GM18498 (cell line): ENCODE data around the gene COQ4.

Experiments
- ATAC-seq: cut with Tn5 transposase; IDR thresholded peaks from one replicate; pipeline ENCODE4 v1.9.1; 2021; ENCODE audit warnings: mild to moderate bottlenecking, moderate library complexity; ENCODE audit not compliant: unreplicated experiment

Gene COQ4

GRCh38 chr9:128372188-128372641 is 49.6 kb downstream of the COQ4 start:
- ATAC-seq: no peak

GRCh38 chr9:128372784-128373183 is 50.1 kb downstream of the COQ4 start:
- no peak for ATAC-seq

DNA sequence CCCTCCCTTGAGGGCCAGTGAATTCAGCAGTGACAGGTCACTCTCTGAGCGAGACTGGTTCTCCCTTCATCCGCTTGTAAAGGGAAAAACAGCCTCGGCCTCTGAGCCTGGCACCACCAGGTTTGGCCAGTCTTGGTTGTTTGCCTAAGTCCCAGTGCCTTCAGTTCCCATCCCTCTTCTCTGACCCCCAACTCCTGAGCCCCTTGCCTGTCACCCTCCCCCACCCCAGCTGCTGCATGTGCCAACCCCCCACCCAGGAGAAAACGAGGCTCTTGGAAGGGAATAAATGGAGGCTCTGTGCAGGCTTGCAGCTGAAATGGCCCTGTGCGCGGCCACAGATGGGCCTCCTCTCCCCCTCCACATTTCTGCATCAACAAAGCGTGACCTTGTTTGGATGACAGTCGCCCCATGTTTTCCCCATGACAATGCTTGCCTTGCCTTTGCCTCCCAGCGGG is 51.6 kb downstream of the COQ4 start:
- ATAC-seq: no peak

- no peak for ATAC-seq
Measured at GRCh38 chr9:128375865-128376264, 53.2 kb downstream of the COQ4 start.

- no peak for ATAC-seq
Measured at GRCh38 chr9:128382261-128382660, 59.6 kb downstream of the COQ4 start.

GRCh38 chr9:128383007-128383753 is 60.5 kb downstream of the COQ4 start:
- no peak for ATAC-seq
